Esophagus muscularis mucosa (tissue), 4 donors: ENCODE data around the gene GRIA4. TPM values are rescaled to one million over a fixed set of nuclear protein-coding genes. Genes with fewer than 3 reads are reported as not detected.

Experiments used
- DNase-seq: peaks from one replicate; pipeline ENCODE4 v3.0.0-alpha.2; 2017; ENCODE audit errors: extremely low spot score
- H3K27ac ChIP-seq, 4 donors: fragments of 200-600 bp; sonication (generic); replicated peaks in 1 of 4; 1 replicate in 3 of 4; 2 replicates in 1 of 4; pipeline ENCODE4 v1.5.1; 2016 to 2019; ENCODE audit warnings: mild to moderate bottlenecking in 1 of 4
- H3K27me3 ChIP-seq, 4 donors: fragments of 200-600 bp; sonication (generic); one replicate each; pipeline versions ENCODE4 v1.5.1 to v1.6.0; 2016 to 2019
- H3K36me3 ChIP-seq, 4 donors: fragments of 200-600 bp; sonication (generic); one replicate each; pipeline ENCODE4 v1.5.1; 2016 to 2019
- H3K4me1 ChIP-seq, 4 donors: fragments of 200-600 bp; sonication (generic); one replicate each; pipeline ENCODE4 v1.5.1; 2016 to 2019
- H3K4me3 ChIP-seq, 4 donors: fragments of 200-600 bp; sonication (generic); 1 replicate in 2 of 4; 2 replicates in 2 of 4; pipeline ENCODE4 v1.5.1; 2016 to 2019; ENCODE audit warnings: mild to moderate bottlenecking in 4 of 4, moderate library complexity in 1 of 4
- H3K9me3 ChIP-seq, 4 donors: fragments of 200-600 bp; sonication (generic); 1 replicate in 3 of 4; 2 replicates in 1 of 4; pipeline ENCODE4 v1.5.1; 2016 to 2019
- CTCF ChIP-seq, 3 experiments: fragments of 200-600 bp in 2 of 3; fragments of 450-650 bp in 1 of 3; sonication (generic) in 2 of 3; IDR thresholded peaks; one replicate each; pipeline ENCODE4 v1.5.1; 2017 to 2019; ENCODE audit warnings: antibody characterized with exemption in 3 of 3, mild to moderate bottlenecking in 2 of 3, moderate library complexity in 1 of 3
- EP300 ChIP-seq: sonication (generic); formaldehyde crosslinking; IDR thresholded peaks from one replicate; pipeline ENCODE4 v1.6.1; 2017; ENCODE audit warnings: antibody characterized with exemption
- POLR2A ChIP-seq: fragments of 450-650 bp; IDR thresholded peaks from one replicate; pipeline ENCODE4 v1.6.1; 2017; ENCODE audit warnings: antibody characterized with exemption, moderate library complexity, mild to moderate bottlenecking, low read depth
- POLR2AphosphoS5 ChIP-seq, 2 donors: sonication (generic); formaldehyde crosslinking; IDR thresholded peaks; one replicate each; pipeline ENCODE4 v1.6.1; 2017; ENCODE audit warnings: antibody characterized with exemption in 2 of 2
- WGBS: methylation state at CpG from one replicate; pipeline ENCODE4 v1.1.5; 2018; 5-methylcytosine and 5-hydroxymethylcytosine counted together
- intact Hi-C: fragments of 100-400 bp; cut with DNase I; formaldehyde crosslinking; loops from one replicate; pipeline ENCODE4 v1.15.1; 2023
- total RNA-seq, 4 donors: library from RNA; depleted of rRNA; stranded (reverse); fragments of >200 nt; gene quantifications; one replicate each; pipeline versions ENCODE4 v1.1.0 to v1.2.1, GENCODE V29; 2016

The GRIA4 gene
- total RNA-seq, 4 donors from 2014 or later = 0.33 TPM; not detected in 3

- Histone ChIP-seq H3K9me3 (no peaks in the 10 kb centered on the region), H3K36me3 (no peaks in the 10 kb centered on the region), H3K27me3 (no peaks in the 10 kb centered on the region), H3K27ac (no peak overlapping the region), H3K4me3 (no peak overlapping the region), H3K4me1 (no peaks in the 10 kb centered on the region)
- DNase-seq = no peak
- intact Hi-C loops = no loop called here
- TF ChIP-seq POLR2A (no peak), POLR2AphosphoS5 (IDR thresholded peaks at IDR 0.05) (no peak), EP300 (no peak), CTCF (IDR thresholded peaks at IDR 0.05) (no peak)
Observed at GRCh38 chr11:105632316-105632715, 22.4 kb downstream of the GRIA4 start.

DNA sequence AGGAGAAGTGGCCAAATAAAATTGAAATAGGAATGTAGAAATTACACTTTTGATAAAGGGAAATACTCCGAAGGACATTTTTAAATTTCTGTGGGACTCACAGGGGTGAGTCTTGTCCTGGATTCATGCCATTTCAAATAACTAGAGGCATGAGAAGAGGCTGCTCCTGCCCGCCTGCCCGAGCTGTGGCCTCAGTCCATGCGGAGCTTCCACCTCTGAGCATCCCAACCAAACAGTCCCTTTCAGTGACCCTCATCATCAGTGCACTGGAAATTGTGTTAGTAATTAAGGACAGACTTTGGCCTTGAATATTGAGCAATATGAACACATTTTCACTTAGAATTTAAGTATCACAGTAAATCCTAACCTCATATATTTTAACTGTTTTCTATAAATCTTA is 25.6 kb downstream of the GRIA4 start:
- no peaks in the 10 kb centered on the region for H3K9me3 ChIP-seq
- DNase-seq = no peak
- no peaks in the 10 kb centered on the region for H3K27me3 ChIP-seq
- intact Hi-C loops = no loop called here
- H3K36me3 ChIP-seq = no peaks in the 10 kb centered on the region
- no peak overlapping the region for H3K4me3 ChIP-seq
- no peak for TF ChIP-seq POLR2AphosphoS5 (IDR thresholded peaks at IDR 0.05)
- no peak for TF ChIP-seq EP300
- TF ChIP-seq CTCF (IDR thresholded peaks at IDR 0.05) = no peak
- TF ChIP-seq POLR2A = no peak
- H3K4me1 ChIP-seq = no peaks in the 10 kb centered on the region
- WGBS = 78% methylated on average over 4 of the region's 4 CpGs
- H3K27ac ChIP-seq = no peak overlapping the region

DNA sequence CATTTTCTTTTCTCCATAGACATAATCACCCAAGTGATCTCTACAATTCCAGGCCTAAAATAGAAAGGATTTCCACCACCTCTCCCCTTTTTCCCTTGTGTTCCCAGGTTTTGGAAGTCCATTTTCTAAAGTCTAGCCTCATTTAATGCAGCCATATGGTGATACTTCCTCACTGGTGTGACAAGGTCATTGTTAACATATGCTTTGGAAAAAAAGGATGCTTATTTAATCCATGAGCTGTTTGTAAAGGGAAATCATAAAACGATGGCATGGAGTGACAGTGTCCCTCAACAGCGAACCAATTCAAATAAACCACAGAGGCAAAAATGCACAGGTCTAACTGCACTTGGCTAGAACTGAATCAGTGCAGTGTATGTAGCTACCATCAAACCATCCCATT is 26.6 kb downstream of the GRIA4 start:
- H3K27ac ChIP-seq = no peak overlapping the region
- intact Hi-C loops = no loop called here
- no peaks in the 10 kb centered on the region for H3K4me1 ChIP-seq
- DNase-seq = no peak
- 29% methylated on average over 2 of the region's 2 CpGs for WGBS
- no peak overlapping the region for H3K4me3 ChIP-seq
- no peaks in the 10 kb centered on the region for H3K27me3 ChIP-seq
- no peaks in the 10 kb centered on the region for H3K9me3 ChIP-seq
- no peaks in the 10 kb centered on the region for H3K36me3 ChIP-seq
- no peak for TF ChIP-seq CTCF (IDR thresholded peaks at IDR 0.05)
- TF ChIP-seq POLR2A = no peak
- TF ChIP-seq EP300 = no peak
- no peak for TF ChIP-seq POLR2AphosphoS5 (IDR thresholded peaks at IDR 0.05)

GRCh38 chr11:105639527-105639926 is 29.7 kb downstream of the GRIA4 start:
- intact Hi-C loops = no loop called here
- no peak for DNase-seq
- Histone ChIP-seq H3K4me3 (no peak overlapping the region), H3K36me3 (no peaks in the 10 kb centered on the region), H3K27ac (no peak overlapping the region), H3K27me3 (no peaks in the 10 kb centered on the region), H3K9me3 (no peaks in the 10 kb centered on the region), H3K4me1 (no peaks in the 10 kb centered on the region)
- TF ChIP-seq POLR2AphosphoS5 (IDR thresholded peaks at IDR 0.05) (no peak), POLR2A (no peak), CTCF (IDR thresholded peaks at IDR 0.05) (no peak), EP300 (no peak)
- WGBS = 90% methylated on average over 1 of the region's 1 CpG

- Histone ChIP-seq H3K27ac (no peak overlapping the region), H3K4me1 (no peaks in the 10 kb centered on the region), H3K9me3 (peaks cover 0 to under 1% (median 0%) of the 10 kb centered on the region in 4 donors), H3K4me3 (no peak overlapping the region), H3K36me3 (no peaks in the 10 kb centered on the region), H3K27me3 (no peaks in the 10 kb centered on the region)
- intact Hi-C loops = no loop called here
- TF ChIP-seq CTCF (IDR thresholded peaks at IDR 0.05) (no peak), POLR2AphosphoS5 (IDR thresholded peaks at IDR 0.05) (no peak), EP300 (no peak), POLR2A (no peak)
- no peak for DNase-seq
Observed at GRCh38 chr11:105641433-105641832, 31.6 kb downstream of the GRIA4 start.
